SK-N-SH (cell line): ENCODE results near the gene TTLL6. TPM values are rescaled to one million over a fixed set of nuclear protein-coding genes. Genes with fewer than 3 reads are reported as not detected.

Source experiments
- CTCF ChIA-PET: fragments of 300-600, 350-600 bp; formaldehyde crosslinking; extraction: SDS; loops from one replicate; lab custom pipeline; 2021; lab: Yijun Ruan, JAX
- POLR2A ChIA-PET: fragments of 350-600 bp; sonication (Branson Sonifier 250); formaldehyde crosslinking; extraction: SDS; loops from one replicate; lab custom pipeline; 2020; ENCODE audit warnings: antibody characterized with exemption, inconsistent platforms; lab: Yijun Ruan, JAX
- DNase-seq: peaks from one replicate; pipeline ENCODE4 v3.0.0; 2012
- H2AFZ ChIP-seq: fragments of 200-600 bp; sonication (generic); 2 replicates; pipeline ENCODE4 v1.8.1; 2016; ENCODE audit warnings: antibody characterized with exemption, mild to moderate bottlenecking, low read depth
- H3F3A ChIP-seq: fragments of 200-600 bp; sonication (generic); replicated peaks from 2 replicates; pipeline ENCODE3; 2016; ENCODE audit warnings: antibody characterized with exemption, mild to moderate bottlenecking; ENCODE audit not compliant: insufficient read depth
- H3K27ac ChIP-seq, 2 experiments: fragments of 200-500 bp in 1 of 2; fragments of 200-600 bp in 1 of 2; sonication (Bioruptor generic) in 1 of 2; sonication (generic), shearing (Covaris generic) in 1 of 2; 2 replicates each; pipeline versions ENCODE4 v1.5.1 to v1.6.1; 2014 to 2016; ENCODE audit warnings: low read depth in 2 of 2, inconsistent platforms in 1 of 2, low read length in 1 of 2, mild to moderate bottlenecking in 1 of 2, mixed read lengths in 1 of 2
- H3K27me3 ChIP-seq: fragments of 200-600 bp; sonication (generic), shearing (Covaris generic); 2 replicates; pipeline ENCODE4 v1.6.1; 2016; ENCODE audit warnings: mixed run types; ENCODE audit not compliant: insufficient read depth
- H3K36me3 ChIP-seq, 2 experiments: fragments of 200-500 bp in 1 of 2; fragments of 200-600 bp in 1 of 2; sonication (Bioruptor generic) in 1 of 2; sonication (generic) in 1 of 2; replicated peaks in 1 of 2; 2 replicates each; pipeline versions ENCODE3 to v1.5.1; 2014 to 2016; ENCODE audit warnings: low read length in 1 of 2, mild to moderate bottlenecking in 1 of 2; ENCODE audit not compliant: insufficient read depth in 2 of 2, control insufficient read depth in 1 of 2
- H3K4me1 ChIP-seq, 2 experiments: fragments of 200-500 bp in 1 of 2; fragments of 200-600 bp in 1 of 2; sonication (Bioruptor generic) in 1 of 2; sonication (generic), shearing (Covaris generic) in 1 of 2; 2 replicates each; pipeline versions ENCODE4 v1.5.1 to v1.6.1; 2014 to 2016; ENCODE audit warnings: low read depth in 1 of 2, low read length in 1 of 2, mixed run types in 1 of 2; ENCODE audit not compliant: insufficient read depth in 2 of 2, control insufficient read depth in 1 of 2
- H3K4me2 ChIP-seq: fragments of 200-600 bp; sonication (generic), shearing (Covaris generic); 2 replicates; pipeline ENCODE4 v1.6.1; 2017; ENCODE audit warnings: mixed run types
- H3K4me3 ChIP-seq, 2 experiments: fragments of 200-500 bp in 1 of 2; fragments of 200-600 bp in 1 of 2; sonication (Bioruptor generic) in 1 of 2; sonication (generic), shearing (Covaris generic) in 1 of 2; 2 replicates each; pipeline versions ENCODE4 v1.5.1 to v1.8.1; 2014 to 2016; ENCODE audit warnings: low read depth in 2 of 2, inconsistent platforms in 1 of 2, low read length in 1 of 2, mild to moderate bottlenecking in 1 of 2, mixed read lengths in 1 of 2, moderate library complexity in 1 of 2
- H3K79me2 ChIP-seq: fragments of 200-600 bp; sonication (generic); 2 replicates; pipeline ENCODE4 v1.8.1; 2017; ENCODE audit warnings: mild to moderate bottlenecking; ENCODE audit not compliant: insufficient read depth
- H3K9ac ChIP-seq: fragments of 200-600 bp; sonication (generic); 2 replicates; pipeline ENCODE4 v1.6.1; 2017; ENCODE audit warnings: mixed run types
- H3K9me2 ChIP-seq: fragments of 200-600 bp; sonication (generic); 2 replicates; pipeline ENCODE4 v1.6.1; 2017; ENCODE audit warnings: mixed run types
- H3K9me3 ChIP-seq: fragments of 200-600 bp; sonication (generic); 2 replicates; pipeline ENCODE4 v1.6.1; 2017; ENCODE audit warnings: mixed run types, mild to moderate bottlenecking, moderate library complexity
- H4K20me1 ChIP-seq: fragments of 200-600 bp; sonication (generic); 2 replicates; pipeline ENCODE4 v1.6.1; 2017; ENCODE audit warnings: mild to moderate bottlenecking, mixed run types; ENCODE audit not compliant: insufficient read depth
- ELF1 ChIP-seq: IDR thresholded peaks from 2 replicates; pipeline ENCODE4 v1.4.0; 2012
- EZH2phosphoT487 ChIP-seq: fragments of 200-600 bp; sonication (generic); IDR thresholded peaks from 2 replicates; pipeline ENCODE4 v1.6.1; 2017; ENCODE audit warnings: low read depth, mixed run types, mild to moderate bottlenecking, antibody characterized with exemption, moderate library complexity, borderline replicate concordance
- FOXJ3 ChIP-seq: sonication (generic); formaldehyde crosslinking; IDR thresholded peaks from 2 replicates; pipeline ENCODE4 v1.5.1; 2020; ENCODE audit warnings: mild to moderate bottlenecking, missing genetic modification reagents
- FOXM1 ChIP-seq: IDR thresholded peaks from 2 replicates; pipeline ENCODE4 v1.4.0; 2012; ENCODE audit warnings: low read depth, mild to moderate bottlenecking
- MEF2A ChIP-seq: IDR thresholded peaks from 2 replicates; pipeline ENCODE4 v1.4.0; 2012; ENCODE audit warnings: low read depth, borderline replicate concordance
- MXI1 ChIP-seq: IDR thresholded peaks from 2 replicates; pipeline ENCODE4 v1.6.1; 2012; ENCODE audit warnings: mild to moderate bottlenecking, low read depth, low read length, improper control_type of control experiment
- RCOR1 ChIP-seq: fragments of 150-350 bp; IDR thresholded peaks from 2 replicates; pipeline ENCODE4 v1.6.1; 2017; ENCODE audit warnings: antibody characterized with exemption, low read length
- RFX5 ChIP-seq: IDR thresholded peaks from 2 replicates; pipeline ENCODE4 v1.6.1; 2012; ENCODE audit warnings: mild to moderate bottlenecking, improper control_type of control experiment, low read length
- SIN3A ChIP-seq: IDR thresholded peaks from 2 replicates; pipeline ENCODE4 v1.6.1; 2012; ENCODE audit warnings: low read depth, mild to moderate bottlenecking, low read length, moderate library complexity, borderline replicate concordance
- SMC3 ChIP-seq: IDR thresholded peaks from 2 replicates; pipeline ENCODE4 v1.6.1; 2012; ENCODE audit warnings: low read depth, low read length, improper control_type of control experiment
- YY1 ChIP-seq: IDR thresholded peaks from 2 replicates; pipeline ENCODE4 v1.4.0; 2012; ENCODE audit warnings: low read depth, mild to moderate bottlenecking
- WGBS: methylation state at CpG from one replicate; pipeline ENCODE4 v1.1.6; 2017; ENCODE audit warnings: low lambda C conversion rate; 5-methylcytosine and 5-hydroxymethylcytosine counted together
- polyA plus RNA-seq, 3 experiments: library from polyadenylated mRNA; depleted of rRNA; stranded (reverse); fragments of >200 nt; gene quantifications; 2 replicates each; pipeline ENCODE4 v1.2.3, GENCODE V29; 2012
- TF ChIP-seq, protein P1 (sequence below): fragments of 150-350 bp; IDR thresholded peaks from 2 replicates; pipeline ENCODE4 v1.6.1; 2016; ENCODE audit warnings: mild to moderate bottlenecking, low read depth, low read length
- TF ChIP-seq, protein P2 (sequence below): IDR thresholded peaks from 2 replicates; pipeline ENCODE4; 2012
- TF ChIP-seq, protein P3 (sequence below): IDR thresholded peaks from 2 replicates; pipeline ENCODE4 v1.4.0; 2012; ENCODE audit warnings: low read depth
- TF ChIP-seq, protein P4 (sequence below): fragments of 150-350 bp; IDR thresholded peaks from 2 replicates; pipeline ENCODE4 v1.6.1; 2017; ENCODE audit warnings: antibody characterized with exemption, low read length, low read depth, borderline replicate concordance

TTLL6 gene
- polyA plus RNA-seq, 1 of the 3 experiments (the other 2 are of a cell fraction), result 3.1 TPM

DNA sequence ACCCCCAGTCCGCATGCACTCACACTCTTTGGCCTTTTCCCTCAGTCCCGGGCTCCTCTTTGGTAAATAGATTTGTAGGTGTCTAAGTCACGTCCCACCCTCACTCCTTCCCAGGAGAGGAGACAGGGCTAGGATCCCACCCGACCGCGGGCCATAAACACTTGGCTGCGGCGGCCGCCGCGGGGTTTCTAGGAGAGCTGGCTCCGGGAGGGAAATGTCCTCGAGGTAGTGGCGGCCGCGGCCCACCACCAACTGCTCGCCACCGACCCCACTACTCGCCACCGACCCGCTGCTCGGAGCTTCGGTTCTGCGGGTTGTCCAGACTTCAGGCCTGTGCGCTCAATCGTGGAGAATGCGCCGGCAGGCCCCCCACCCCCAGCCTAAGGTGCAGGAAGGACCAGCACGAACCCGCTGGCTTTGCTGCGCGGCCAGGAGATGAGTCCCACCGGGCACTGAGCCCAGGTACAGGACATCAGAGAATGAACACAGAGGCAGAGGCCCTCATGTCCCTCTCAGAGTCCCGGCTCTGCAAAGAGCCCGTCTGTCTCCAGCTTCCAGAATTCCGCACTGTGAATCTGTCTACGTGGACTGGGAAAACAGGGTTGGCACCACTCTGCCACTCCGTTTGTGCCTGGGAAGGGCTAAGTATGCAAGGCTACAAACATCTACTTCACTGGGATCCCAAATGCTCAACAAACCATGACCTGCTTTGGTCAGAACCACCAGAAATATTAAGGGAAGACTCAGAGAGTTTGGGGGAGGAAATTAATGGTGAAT is 91.6 kb downstream of the TTLL6 start:
- Histone ChIP-seq H3K27me3 (peaks cover 100% of the 10 kb centered on the region), H3F3A (no peaks in the 10 kb centered on the region), H3K9me3 (no peaks in the 10 kb centered on the region), H3K4me3 (peak overlapping the region in 1 of 2 experiments; percentile 42; a peak in 2 of 4 replicates), H3K4me1 (no peaks in the 10 kb centered on the region), H3K4me2 (peak overlapping the region; percentile 59), H3K36me3 (no peaks in the 10 kb centered on the region), H3K9me2 (no peaks in the 10 kb centered on the region), H3K79me2 (no peaks in the 10 kb centered on the region), H2AFZ (no peak overlapping the region), H3K27ac (no peak overlapping the region), H3K9ac (no peak overlapping the region), H4K20me1 (no peaks in the 10 kb centered on the region)
- CTCF ChIA-PET, result interaction anchor here (0.6 to 13.9 kb wide), 48 partner anchors 8 to 535 kb away, joined by 3 to 328 read pairs (median 5); partner anchors contain the start of genes HOXB5 and TTLL6
- POLR2A ChIA-PET, result no interaction called here
- no peak for DNase-seq
- whole genome bisulfite sequencing, result 24% methylated on average over 29 of the region's 38 CpGs
- TF ChIP-seq EZH2phosphoT487, result peak; percentile 96; the same call in 1 of the 2 replicates
- no peak for TF ChIP-seq SMC3
- TF ChIP-seq, protein P1, sequence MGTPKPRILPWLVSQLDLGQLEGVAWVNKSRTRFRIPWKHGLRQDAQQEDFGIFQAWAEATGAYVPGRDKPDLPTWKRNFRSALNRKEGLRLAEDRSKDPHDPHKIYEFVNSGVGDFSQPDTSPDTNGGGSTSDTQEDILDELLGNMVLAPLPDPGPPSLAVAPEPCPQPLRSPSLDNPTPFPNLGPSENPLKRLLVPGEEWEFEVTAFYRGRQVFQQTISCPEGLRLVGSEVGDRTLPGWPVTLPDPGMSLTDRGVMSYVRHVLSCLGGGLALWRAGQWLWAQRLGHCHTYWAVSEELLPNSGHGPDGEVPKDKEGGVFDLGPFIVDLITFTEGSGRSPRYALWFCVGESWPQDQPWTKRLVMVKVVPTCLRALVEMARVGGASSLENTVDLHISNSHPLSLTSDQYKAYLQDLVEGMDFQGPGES, result no peak
- TF ChIP-seq RCOR1, result no peak
- no peak for TF ChIP-seq RFX5
- no peak for TF ChIP-seq ELF1
- no peak for TF ChIP-seq FOXM1

DNA sequence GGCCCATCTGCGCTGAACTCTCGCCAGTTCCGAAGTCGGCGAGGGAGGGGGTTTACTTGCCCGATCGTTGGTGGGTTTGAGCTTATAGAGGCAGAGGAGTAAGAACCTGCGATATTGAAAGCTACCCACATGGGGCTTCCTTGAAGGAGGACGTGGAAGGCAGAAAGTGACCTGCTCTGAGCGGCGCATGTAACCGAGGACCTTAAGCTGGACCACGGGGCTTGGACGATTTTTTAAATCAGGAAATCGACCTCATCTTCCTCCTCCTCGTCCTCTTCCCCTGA is 92.1 kb downstream of the TTLL6 start:
- Histone ChIP-seq H3K4me2 (peak overlapping the region; percentile 59), H3K36me3 (no peaks in the 10 kb centered on the region), H3K27me3 (peaks cover 100% of the 10 kb centered on the region), H3K79me2 (no peaks in the 10 kb centered on the region), H2AFZ (no peak overlapping the region), H4K20me1 (no peaks in the 10 kb centered on the region), H3F3A (no peaks in the 10 kb centered on the region), H3K9me3 (no peaks in the 10 kb centered on the region), H3K4me1 (no peaks in the 10 kb centered on the region), H3K27ac (no peak overlapping the region), H3K4me3 (peak overlapping the region; percentile 21 to 42; a peak in 3 of 4 replicates), H3K9ac (no peak overlapping the region), H3K9me2 (no peaks in the 10 kb centered on the region)
- ChIA-PET CTCF (interaction anchor here (0.6 to 13.9 kb wide), 48 partner anchors 8 to 535 kb away, joined by 3 to 328 read pairs (median 5); partner anchors contain the start of genes HOXB5 and TTLL6), POLR2A (interaction anchor here (1.1 kb wide), 1 partner anchor 154 kb away, joined by 4 read pairs; no protein-coding TSS in a partner anchor)
- WGBS, result 10% methylated on average over 16 of the region's 16 CpGs
- TF ChIP-seq, protein P2, sequence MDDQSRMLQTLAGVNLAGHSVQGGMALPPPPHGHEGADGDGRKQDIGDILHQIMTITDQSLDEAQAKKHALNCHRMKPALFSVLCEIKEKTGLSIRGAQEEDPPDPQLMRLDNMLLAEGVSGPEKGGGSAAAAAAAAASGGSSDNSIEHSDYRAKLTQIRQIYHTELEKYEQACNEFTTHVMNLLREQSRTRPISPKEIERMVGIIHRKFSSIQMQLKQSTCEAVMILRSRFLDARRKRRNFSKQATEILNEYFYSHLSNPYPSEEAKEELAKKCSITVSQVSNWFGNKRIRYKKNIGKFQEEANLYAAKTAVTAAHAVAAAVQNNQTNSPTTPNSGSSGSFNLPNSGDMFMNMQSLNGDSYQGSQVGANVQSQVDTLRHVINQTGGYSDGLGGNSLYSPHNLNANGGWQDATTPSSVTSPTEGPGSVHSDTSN, result no peak
- TF ChIP-seq FOXJ3 (CRISPR knock-in tag) (no peak), FOXM1 (no peak), SIN3A (no peak), SMC3 (no peak), MXI1 (no peak), RCOR1 (no peak), RFX5 (no peak), MEF2A (no peak), YY1 (no peak)
- TF ChIP-seq, protein P3, sequence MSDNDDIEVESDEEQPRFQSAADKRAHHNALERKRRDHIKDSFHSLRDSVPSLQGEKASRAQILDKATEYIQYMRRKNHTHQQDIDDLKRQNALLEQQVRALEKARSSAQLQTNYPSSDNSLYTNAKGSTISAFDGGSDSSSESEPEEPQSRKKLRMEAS, result no peak
- TF ChIP-seq, protein P4, sequence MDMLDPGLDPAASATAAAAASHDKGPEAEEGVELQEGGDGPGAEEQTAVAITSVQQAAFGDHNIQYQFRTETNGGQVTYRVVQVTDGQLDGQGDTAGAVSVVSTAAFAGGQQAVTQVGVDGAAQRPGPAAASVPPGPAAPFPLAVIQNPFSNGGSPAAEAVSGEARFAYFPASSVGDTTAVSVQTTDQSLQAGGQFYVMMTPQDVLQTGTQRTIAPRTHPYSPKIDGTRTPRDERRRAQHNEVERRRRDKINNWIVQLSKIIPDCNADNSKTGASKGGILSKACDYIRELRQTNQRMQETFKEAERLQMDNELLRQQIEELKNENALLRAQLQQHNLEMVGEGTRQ, result no peak
- no peak for DNase-seq
